ENCODE results near the gene SFT2D1.
"Not testable (repeated sequence)": the region's sequence is repeated elsewhere in the genome, so short reads cannot be mapped to it uniquely, and the experiment has no call there.

Gene SFT2D1

GRCh38 chr6:166362427-166362826 lies 20.1 kb upstream of the SFT2D1 start:
- DNase-seq, result not testable (repeated sequence)

DNA sequence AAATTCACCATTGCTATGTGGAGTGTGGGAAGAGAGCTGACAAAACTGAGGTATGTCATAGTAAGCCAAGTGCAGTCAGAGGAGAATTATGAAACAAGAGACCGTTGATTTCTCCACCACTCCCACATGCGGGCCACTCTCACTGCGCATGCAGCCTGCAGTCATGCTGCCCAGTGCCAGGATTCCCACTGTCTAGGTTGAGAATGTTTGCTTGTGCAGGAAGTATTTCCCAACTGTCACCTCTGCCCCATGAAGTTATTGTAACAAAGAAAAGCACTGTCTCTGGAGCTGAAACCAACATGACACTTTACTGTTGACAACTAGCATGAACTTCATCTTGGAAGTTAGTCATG lies 18.7 kb upstream of the SFT2D1 start:
- no peak for DNase-seq

GRCh38 chr6:166360243-166361076 lies 18.1 kb upstream of the SFT2D1 start:
- no peak for DNase-seq

DNA sequence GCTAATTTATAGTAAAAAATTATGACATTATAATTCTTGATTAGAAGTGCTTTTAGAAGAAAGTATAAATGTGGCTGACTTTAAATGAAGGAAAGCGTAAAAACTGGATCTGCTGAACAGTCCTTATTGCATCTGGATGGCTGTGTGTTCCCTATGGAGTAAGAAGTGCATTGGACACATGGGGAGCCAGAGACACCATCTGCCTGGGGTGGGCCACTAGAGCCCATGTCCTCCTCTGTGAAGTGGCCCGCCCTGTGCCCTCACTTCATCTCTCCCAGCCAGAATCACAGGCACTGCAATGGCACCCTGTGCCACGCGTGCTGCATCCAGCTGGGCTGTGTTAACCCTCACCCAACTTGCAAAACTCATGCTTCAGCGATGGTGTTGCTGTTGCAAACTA lies 13.2 kb upstream of the SFT2D1 start:
- no peak for DNase-seq

DNA sequence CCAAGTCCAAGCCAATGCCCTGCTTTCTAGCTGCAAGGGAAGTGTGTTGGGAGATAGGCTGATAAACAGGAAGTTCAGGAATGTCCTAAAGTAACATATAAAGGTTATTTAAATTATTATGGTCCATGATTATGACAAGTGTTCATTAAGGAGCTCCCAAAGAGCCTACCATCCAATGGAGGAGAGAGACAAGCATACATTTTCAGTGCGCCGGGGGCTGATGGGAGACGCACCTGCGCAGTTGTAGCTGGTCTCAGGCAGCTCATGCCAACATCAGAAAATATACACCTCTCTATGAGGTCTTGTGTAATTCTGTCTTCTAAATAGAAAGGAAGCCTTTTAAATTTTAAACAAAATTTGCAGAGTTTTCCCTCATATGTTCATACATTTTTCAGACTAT lies 12.6 kb upstream of the SFT2D1 start:
- no peak for DNase-seq

- no peak for DNase-seq
These were observed 11.8 kb upstream of the SFT2D1 start for GRCh38 chr6:166354143-166354542.

- no peak for DNase-seq
These were observed 11.2 kb upstream of the SFT2D1 start for GRCh38 chr6:166353507-166353906.

DNA sequence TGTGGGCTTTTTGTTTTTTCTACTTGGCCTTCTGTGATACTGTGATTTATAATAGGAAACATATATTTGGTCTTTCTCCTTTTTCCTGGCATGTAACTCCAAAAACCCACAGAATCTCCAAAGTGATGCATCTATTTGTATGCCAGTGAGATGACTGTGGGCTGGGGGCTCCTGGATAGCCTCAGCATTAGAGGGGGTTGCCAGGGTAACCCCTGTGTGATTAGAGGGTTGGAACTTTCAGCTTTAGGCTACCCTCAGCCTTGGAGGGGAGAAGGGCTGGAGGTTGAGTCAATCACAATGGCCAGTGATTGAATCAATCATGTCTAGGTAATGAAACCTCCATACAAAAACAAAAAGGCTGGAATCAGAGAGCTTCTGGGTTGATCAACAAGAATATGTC lies 10.6 kb upstream of the SFT2D1 start:
- no peak for DNase-seq

DNA sequence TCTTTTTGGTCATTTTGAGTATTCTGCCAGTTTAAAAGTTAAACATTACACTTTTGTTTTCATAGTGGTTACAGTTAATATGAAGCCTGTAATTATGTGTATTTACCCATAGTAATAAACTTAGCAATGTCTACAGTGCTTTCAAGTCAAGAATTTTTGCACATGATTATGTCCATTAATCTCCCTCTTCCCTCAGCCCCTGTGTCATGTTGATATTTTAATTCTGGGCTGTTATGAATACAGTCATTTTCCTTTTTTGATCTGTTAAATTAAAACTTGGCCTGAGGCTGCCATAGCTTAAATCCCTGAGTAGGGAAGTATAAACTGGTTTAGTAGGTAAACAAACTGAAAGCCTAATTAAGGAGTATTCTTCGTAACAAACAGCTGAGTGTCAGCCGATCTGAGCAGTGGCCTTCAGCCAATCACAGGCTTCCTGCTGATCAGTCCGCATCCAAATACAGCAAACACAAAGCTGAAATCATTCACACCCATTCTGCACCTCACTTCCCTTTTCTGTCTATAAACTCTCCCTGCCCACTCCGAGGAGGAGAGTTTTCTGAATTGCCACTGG lies 9.5 kb upstream of the SFT2D1 start:
- DNase-seq, result peak; percentile 56

DNA sequence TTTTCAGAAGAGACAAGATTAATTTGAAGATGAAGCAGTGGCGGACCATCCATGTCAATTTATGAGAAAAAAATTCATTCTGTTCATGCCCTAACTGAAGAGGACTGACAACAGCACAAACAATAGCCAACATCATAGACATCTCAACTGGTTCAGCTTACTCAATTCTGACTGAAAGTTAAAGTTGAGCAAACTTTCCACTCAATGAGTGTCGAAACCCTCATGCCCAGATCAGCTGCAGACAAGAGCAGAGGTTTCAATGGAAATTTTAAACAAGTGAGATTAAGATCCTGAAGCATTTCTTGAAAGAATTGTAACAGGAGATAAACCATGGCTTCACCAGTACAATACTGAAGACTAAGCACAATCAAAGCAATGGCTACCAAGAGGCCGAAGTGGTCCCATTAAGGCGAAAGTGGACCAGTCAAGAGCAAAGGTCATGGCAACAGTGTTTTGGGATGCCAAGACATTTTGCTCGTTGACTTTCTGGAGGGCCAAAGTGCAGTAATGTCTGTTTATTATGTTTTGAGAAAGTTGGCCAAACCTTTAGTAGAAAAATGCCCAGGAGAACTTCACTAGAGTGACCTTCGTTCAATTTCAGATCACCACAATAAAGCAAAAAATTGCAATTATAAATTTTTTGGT lies 6.1 kb upstream of the SFT2D1 start:
- no peak for DNase-seq

DNA sequence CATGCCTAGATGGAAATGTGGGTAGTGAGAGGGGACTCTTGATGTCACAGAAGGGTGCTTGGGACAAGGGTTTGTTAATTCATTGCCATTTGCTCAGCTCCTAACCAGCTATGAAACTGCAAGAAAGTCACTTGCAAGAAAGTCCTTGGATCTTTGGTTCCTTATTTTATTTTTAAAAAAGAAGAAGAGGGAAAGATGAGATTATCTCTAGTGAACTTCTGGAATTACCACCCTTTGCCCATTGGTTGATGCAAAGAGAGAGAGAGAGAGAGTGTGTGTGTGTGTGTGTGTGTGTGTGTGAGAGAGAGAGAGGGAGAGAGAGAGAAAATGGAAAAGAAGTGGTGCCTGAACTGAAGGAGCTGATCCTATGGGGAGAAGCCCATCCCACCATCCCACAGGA lies 4.6 kb upstream of the SFT2D1 start:
- no peak for DNase-seq

- DNase-seq, result no peak
These were observed 4.1 kb upstream of the SFT2D1 start for GRCh38 chr6:166346449-166346848.

DNA sequence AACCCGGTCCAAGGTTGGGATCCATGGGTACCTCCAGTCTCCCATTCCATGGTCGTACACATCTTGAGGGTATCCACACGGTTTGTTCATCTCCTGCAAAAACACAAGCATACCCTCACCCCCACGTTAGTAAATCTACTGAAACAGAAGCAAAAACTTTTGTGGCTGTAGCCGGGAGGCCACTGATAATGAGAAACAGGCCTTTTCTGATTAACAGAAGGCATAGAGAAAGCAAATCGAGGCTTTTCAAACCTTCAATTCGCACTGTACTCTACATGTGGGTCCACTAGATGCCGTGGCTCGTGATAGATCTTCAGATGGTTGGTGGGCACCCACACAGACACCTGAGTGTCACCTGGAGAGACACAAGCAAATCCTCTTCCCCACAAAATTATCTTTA lies 3.3 kb upstream of the SFT2D1 start:
- DNase-seq, result not testable (repeated sequence)

- DNase-seq, result not testable (repeated sequence)
These were observed 2.6 kb upstream of the SFT2D1 start for GRCh38 chr6:166344921-166345320.

GRCh38 chr6:166344240-166344639 lies 1.9 kb upstream of the SFT2D1 start:
- no peak for DNase-seq

- DNase-seq, result no peak
These were observed 774 bp upstream of the SFT2D1 start for GRCh38 chr6:166343150-166343487.

- peak; percentile 16 for DNase-seq
These were observed 382 bp downstream of the SFT2D1 start for GRCh38 chr6:166341977-166342348.

DNA sequence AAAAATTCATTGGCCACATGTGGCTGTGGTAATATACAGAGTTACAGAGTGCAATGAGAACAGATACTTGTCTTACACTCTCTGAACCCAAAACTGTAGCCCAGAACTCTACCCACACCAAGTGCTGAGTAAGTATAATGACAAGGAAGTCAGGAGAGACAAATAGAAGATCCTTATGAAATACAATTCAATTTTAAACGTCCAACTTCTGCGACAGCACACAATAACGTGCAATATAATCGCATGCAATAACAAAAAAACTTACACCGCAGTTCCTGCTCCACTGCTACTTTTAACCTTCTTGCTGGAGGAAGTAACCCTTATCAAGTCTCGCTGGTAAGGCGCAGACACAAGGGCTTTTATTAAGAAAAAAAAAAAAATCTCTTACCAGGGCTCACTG lies 881 bp downstream of the SFT2D1 start:
- no peak for DNase-seq

GRCh38 chr6:166338854-166339253 lies 3.5 kb downstream of the SFT2D1 start:
- no peak for DNase-seq

- DNase-seq, result no peak
These were observed 5.5 kb downstream of the SFT2D1 start for GRCh38 chr6:166336847-166337246.

- DNase-seq, result no peak
These were observed 6.7 kb downstream of the SFT2D1 start for GRCh38 chr6:166335378-166336302.

DNA sequence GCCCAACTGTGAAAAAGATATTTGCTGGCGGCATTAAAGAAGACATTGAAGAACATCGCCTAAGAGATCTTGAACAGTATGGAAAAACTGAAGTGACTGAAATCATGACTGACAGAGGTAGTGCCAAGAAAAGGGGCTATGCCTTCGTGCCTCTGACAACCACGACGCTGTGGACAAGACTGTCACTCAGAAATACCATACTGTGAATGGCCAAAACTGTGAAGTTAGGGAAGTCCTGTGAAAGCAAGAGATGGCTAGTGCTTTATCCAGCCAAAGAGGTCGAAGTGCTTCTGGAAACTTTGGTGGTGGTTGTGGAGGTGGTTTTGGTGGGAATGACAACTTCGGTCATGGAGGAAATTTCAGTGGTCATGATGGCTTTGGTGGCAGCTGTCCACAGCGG lies 7.5 kb downstream of the SFT2D1 start:
- DNase-seq, result no peak

Data from NCI-H1092 treated with DMSO at 0.1 percent for 48 hours (cell line).